Measurements from ENCODE around the gene CABP4. TPM values are rescaled to one million over a fixed set of nuclear protein-coding genes. Genes with fewer than 3 reads are reported as not detected.
A peak's percentile ranks its signal among the peaks of the same experiment; 100 is the strongest.

CABP4 gene
- total and polyA plus RNA-seq, 8 donors, result 0.58 to 1.5 (median 0.99) TPM; not detected in 1

DNA sequence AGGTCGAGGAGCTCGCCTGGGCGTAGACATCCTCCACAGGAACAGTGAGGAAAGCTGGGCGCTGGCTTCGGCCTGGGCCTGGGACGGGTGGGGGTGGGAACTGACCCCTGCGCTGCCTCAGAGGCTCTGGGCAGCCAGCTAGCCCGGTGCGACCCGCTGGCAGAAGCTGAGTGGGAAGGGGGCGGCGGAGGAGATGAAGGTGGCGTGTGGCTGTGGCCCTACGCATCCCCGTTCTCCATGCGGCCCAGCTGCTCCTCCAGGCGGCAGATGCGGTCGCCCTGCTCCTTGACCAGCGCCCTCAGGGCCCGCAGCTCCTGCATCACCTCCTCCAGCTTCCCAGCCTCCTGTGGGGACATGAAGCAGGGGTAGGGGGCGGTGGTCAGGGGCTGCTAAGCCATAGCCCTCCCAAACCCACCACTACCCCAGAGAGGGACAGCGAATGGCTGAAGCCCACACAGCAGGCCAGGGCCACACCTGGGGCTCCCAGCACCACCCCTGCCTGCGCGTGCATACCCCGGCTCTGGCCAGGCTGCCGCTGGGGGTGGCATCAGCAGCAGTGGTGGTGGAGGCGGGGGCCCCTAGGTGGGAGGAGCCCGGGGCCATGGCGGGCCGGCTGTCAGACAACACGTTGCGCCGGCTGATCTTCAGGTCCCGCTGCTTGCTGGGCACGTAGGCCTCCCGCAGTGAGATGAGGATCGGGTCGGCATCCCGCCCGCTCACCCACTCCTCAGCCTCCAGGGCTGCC lies 16.8 kb upstream of the CABP4 start:
- 84 to 86% methylated on average over 40 to 41 of the region's 41 CpGs for WGBS, 2 donors
- Histone ChIP-seq H3K27me3 (no peaks in the 10 kb centered on the region), H3K4me1 (peaks cover 0 to 7% (median 5%) of the 10 kb centered on the region in 3 donors), H3K36me3 (peaks cover 0 to 8% (median 5%) of the 10 kb centered on the region in 3 donors), H3K4me3 (peak overlapping the region in 1 of 4 donors; percentile 12), H3K27ac (no peak overlapping the region), H3K9me3 (no peaks in the 10 kb centered on the region)
- DNase-seq (peak in 3 of 6 donors; percentile 51 to 80 (median 56)), ATAC-seq (no peak), FAIRE-seq (no peak)
- TF ChIP-seq, protein P1, sequence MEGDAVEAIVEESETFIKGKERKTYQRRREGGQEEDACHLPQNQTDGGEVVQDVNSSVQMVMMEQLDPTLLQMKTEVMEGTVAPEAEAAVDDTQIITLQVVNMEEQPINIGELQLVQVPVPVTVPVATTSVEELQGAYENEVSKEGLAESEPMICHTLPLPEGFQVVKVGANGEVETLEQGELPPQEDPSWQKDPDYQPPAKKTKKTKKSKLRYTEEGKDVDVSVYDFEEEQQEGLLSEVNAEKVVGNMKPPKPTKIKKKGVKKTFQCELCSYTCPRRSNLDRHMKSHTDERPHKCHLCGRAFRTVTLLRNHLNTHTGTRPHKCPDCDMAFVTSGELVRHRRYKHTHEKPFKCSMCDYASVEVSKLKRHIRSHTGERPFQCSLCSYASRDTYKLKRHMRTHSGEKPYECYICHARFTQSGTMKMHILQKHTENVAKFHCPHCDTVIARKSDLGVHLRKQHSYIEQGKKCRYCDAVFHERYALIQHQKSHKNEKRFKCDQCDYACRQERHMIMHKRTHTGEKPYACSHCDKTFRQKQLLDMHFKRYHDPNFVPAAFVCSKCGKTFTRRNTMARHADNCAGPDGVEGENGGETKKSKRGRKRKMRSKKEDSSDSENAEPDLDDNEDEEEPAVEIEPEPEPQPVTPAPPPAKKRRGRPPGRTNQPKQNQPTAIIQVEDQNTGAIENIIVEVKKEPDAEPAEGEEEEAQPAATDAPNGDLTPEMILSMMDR (IDR thresholded peaks at IDR 0.05), result no peak
- intact Hi-C loops (cut with DNase I), result loop anchor here in 1 of 3 donors (10.0 kb wide), 1 partner anchor 56 kb away; no protein-coding TSS in a partner anchor

DNA sequence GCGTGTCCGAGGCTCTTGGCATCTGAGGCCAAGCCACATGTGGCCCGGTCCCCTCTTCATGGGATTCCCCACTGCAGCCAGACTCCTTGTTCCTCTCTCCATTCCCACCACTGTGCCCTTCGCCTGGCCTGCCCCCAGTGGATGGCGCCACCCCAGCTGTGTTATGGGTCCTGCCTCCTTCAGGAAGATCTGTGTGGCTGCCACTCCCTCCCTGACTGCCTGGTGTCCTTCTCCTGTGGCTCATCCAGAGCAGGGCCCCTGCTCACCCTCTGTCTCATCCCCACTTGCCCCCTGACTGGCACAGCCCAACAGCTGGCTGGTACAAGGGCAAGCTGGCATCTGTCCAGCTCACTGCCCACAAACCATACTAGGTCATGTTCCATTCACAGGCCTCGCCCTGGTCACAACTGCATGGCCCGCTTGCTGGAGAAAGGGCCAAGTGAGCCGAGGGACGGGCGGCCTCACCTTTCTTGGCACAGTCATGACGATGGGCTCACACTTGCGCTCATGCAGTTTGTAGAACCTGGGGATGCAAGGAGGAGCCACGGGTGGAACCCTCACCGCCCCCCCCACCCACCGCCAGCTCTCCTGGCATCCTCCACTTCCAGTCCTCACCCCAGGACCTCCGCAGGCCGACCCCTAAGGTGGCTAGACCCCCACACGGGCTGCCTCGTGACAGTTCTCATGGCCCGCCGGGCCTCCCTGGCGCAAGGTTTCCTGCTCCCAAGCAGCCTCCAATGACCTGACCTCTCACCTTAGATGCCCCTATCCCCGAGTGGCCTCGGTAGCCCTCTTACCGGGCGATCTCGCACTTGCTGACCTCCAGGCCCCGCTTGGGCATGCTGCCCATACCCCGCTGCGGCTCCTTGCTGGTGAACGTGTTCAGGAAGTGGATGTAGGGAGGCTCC lies 15.6 kb upstream of the CABP4 start:
- Histone ChIP-seq H3K4me1 (peaks cover 0 to 10% (median 5%) of the 10 kb centered on the region in 3 donors), H3K9me3 (no peaks in the 10 kb centered on the region), H3K27me3 (no peaks in the 10 kb centered on the region), H3K4me3 (no peak overlapping the region), H3K27ac (no peak overlapping the region), H3K36me3 (peaks cover 0 to 2% (median 0%) of the 10 kb centered on the region in 3 donors)
- FAIRE-seq (no peak), ATAC-seq (no peak), DNase-seq (peak in 3 of 6 donors; percentile 53 to 76 (median 62))
- WGBS, 2 donors, result 81 to 84% methylated on average over 31 of the region's 31 CpGs
- intact Hi-C loops (cut with DNase I), result loop anchor here in 1 of 3 donors (10.0 kb wide), 1 partner anchor 55 kb away; no protein-coding TSS in a partner anchor
- TF ChIP-seq, protein P1 (IDR thresholded peaks at IDR 0.05), result no peak

DNA sequence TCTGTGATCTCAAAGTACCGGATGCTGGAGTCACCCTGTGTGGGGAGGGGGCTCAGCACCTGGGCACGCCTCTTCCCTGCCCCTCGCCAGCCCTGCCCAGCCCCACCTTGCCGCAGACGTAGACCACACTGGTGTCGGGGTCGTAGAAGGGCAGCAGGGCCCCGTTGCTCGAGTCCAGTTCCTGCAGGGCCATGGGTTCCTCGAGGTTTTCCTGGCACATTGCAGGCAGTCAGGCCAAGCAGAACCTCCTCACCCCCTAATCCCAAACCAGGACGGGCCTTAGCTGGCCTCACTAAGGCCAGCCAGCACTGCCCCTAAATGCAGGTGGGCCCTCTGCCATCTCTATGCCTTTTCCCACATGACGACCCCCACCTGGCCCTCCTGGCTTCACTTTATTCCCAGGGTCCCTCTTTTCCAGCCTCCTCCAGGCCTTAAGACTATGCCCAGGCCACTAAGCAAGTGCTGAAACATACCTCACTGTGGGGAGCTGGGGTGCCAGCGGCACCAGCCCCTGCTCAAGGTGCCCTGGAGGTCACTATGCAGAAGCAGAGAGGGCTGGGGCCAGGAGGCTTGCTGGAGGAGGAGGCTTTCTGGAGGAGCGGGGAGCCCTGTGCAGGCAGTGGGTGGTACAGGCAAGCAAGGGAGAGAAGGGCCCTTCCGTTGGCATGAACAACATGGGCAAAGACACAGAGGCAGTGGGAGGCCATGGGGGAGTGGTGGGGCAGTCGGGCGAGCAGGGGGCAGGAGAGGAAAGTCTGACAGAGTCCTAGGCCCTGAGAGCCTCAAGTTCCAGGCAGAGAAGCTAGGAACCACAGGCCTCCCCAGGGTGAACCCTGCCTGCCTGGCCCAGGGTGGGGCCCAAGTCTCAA lies 14.7 kb upstream of the CABP4 start:
- TF ChIP-seq, protein P1 (IDR thresholded peaks at IDR 0.05), result no peak
- WGBS, 2 donors, result 86 to 94% methylated on average over 15 to 17 of the region's 17 CpGs
- peak in 2 of 6 donors; percentile 43 to 77 for DNase-seq
- Histone ChIP-seq H3K27ac (no peak overlapping the region), H3K27me3 (no peaks in the 10 kb centered on the region), H3K4me1 (peaks cover 0 to 10% (median 5%) of the 10 kb centered on the region in 3 donors), H3K4me3 (no peak overlapping the region), H3K36me3 (no peaks in the 10 kb centered on the region), H3K9me3 (no peaks in the 10 kb centered on the region)
- no peak for ATAC-seq
- FAIRE-seq, result no peak
- intact Hi-C loops (cut with DNase I), result no loop called here

DNA sequence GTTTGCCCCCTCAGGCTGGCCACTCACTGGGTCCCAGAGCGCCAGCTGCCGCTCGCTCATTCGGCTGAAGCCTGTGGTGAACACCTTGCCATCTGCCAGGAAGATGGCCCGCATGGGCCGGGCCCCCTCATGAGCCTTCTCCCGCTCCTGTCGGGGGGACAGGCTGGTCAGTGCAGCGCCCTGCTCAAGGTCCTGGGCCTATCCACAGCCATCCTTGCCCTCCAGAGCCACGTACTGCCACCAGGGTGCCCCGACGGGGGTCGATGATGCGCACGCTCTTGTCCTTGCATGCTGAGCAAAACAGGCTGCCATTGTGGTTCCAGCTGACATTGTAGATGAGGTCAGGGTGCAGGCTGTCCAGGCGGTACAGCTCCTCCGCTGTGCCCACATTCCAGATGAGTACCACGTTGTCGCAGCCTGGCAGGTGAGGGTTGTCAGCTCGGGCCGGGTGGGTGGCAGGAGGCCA lies 14.0 kb upstream of the CABP4 start:
- TF ChIP-seq, protein P1 (IDR thresholded peaks at IDR 0.05), result no peak
- no peak for ATAC-seq
- intact Hi-C loops (cut with DNase I), result no loop called here
- no peaks in the 10 kb centered on the region for H3K9me3 ChIP-seq
- no peak for FAIRE-seq
- H3K27ac ChIP-seq, result no peak overlapping the region
- peak in 1 of 6 donors; percentile 60 for DNase-seq
- H3K36me3 ChIP-seq, result no peaks in the 10 kb centered on the region
- H3K27me3 ChIP-seq, result no peaks in the 10 kb centered on the region
- H3K4me1 ChIP-seq, result peaks cover 0 to 10% (median 5%) of the 10 kb centered on the region in 3 donors
- WGBS, 2 donors, result 91% methylated on average over 21 of the region's 21 CpGs
- H3K4me3 ChIP-seq, result no peak overlapping the region

Measured in pancreas (tissue), 10 donors.